MCF 10A (cell line): ENCODE results near the gene CDH3. TPM values are rescaled to one million over a fixed set of nuclear protein-coding genes. Genes with fewer than 3 reads are reported as not detected.
A peak's percentile ranks its signal among the peaks of the same experiment; 100 is the strongest.

Experiments used
- BruUV-seq: library from RNA; stranded (reverse); fragments of 400-500 nt; replicated peaks from 2 replicates; lab custom pipeline; 2021; lab: Mats Ljungman, UMichigan
- CTCF ChIA-PET: fragments of 300-600 bp; sonication (Branson Sonifier 250); formaldehyde crosslinking; extraction: SDS; loops from one replicate; lab custom pipeline; 2021; ENCODE audit warnings: antibody characterized with exemption, inconsistent platforms; lab: Yijun Ruan, JAX
- POLR2A ChIA-PET: fragments of 300-600, 350-650 bp; sonication (Branson Sonifier 250); formaldehyde crosslinking; extraction: SDS; loops from one replicate; lab custom pipeline; 2020; ENCODE audit warnings: antibody characterized with exemption, inconsistent platforms; lab: Yijun Ruan, JAX
- DNase-seq: peaks from one replicate; pipeline ENCODE4 v3.0.0-alpha.2; 2018; ENCODE audit not compliant: unreplicated experiment
- H3K27ac Mint-ChIP-seq: one replicate; pipeline ENCODE4 v1.8.0; 2022; ENCODE audit warnings: mild to moderate bottlenecking, low read depth, mixed read lengths; ENCODE audit not compliant: unreplicated experiment
- H3K27me3 Mint-ChIP-seq: one replicate; pipeline ENCODE4 v1.8.0; 2022; ENCODE audit warnings: mixed read lengths; ENCODE audit not compliant: insufficient read depth, unreplicated experiment
- H3K36me3 Mint-ChIP-seq: one replicate; pipeline ENCODE4 v1.8.0; 2022; ENCODE audit warnings: mild to moderate bottlenecking, moderate library complexity, mixed read lengths; ENCODE audit not compliant: insufficient read depth, unreplicated experiment
- H3K4me1 Mint-ChIP-seq: one replicate; pipeline ENCODE4 v1.8.0; 2022; ENCODE audit warnings: mixed read lengths; ENCODE audit not compliant: insufficient read depth, unreplicated experiment
- H3K4me3 Mint-ChIP-seq: one replicate; pipeline ENCODE4 v1.8.0; 2022; ENCODE audit warnings: mild to moderate bottlenecking, moderate library complexity, mixed read lengths; ENCODE audit not compliant: unreplicated experiment
- H3K9me3 Mint-ChIP-seq: one replicate; pipeline ENCODE4 v1.8.0; 2022; ENCODE audit warnings: mixed read lengths; ENCODE audit not compliant: unreplicated experiment
- CTCF ChIP-seq: fragments of 200-600 bp; IDR thresholded peaks from one replicate; pipeline ENCODE4 v1.8.0; 2022; ENCODE audit warnings: antibody characterized with exemption, mild to moderate bottlenecking; ENCODE audit not compliant: unreplicated experiment
- intact Hi-C: fragments of 100-400 bp; cut with micrococcal nuclease; formaldehyde crosslinking; loops from 2 replicates; pipeline ENCODE4 v1.14.1; 2022
- total RNA-seq: library from RNA; stranded (reverse); gene quantifications from 2 replicates; pipeline ENCODE4 v1.2.3, GENCODE V29; 2022

CDH3 gene
- total RNA-seq, 1 experiment from 2014 or later, result 107 TPM

DNA sequence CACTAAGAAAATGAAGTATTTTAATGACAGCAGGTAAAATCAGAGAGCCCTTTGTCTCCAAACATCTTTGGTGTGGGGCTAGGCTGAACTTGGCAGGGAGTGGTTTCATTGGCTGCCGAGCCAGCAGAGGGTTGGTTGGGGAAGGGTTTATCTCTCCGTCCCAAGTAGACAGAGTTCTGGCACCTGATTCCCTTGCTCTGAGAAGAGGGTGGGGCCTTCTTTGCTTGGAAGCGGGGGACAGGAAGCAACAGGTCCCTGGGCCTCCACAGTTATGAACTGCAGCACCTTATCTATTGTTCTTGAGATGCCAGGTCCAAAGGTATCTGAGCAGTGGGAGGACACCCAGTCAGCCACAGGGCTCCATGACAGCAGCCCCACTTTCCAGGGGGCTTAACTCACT lies 79.7 kb downstream of the CDH3 start:
- no peaks in the 10 kb centered on the region for H3K4me1 Mint-ChIP-seq
- DNase-seq, result no peak
- H3K27ac Mint-ChIP-seq, result no peak overlapping the region
- CTCF ChIA-PET, result no interaction called here
- H3K4me3 Mint-ChIP-seq, result no peak overlapping the region
- POLR2A ChIA-PET, result no interaction called here
- H3K36me3 Mint-ChIP-seq, result no peaks in the 10 kb centered on the region
- intact Hi-C loops, result no loop called here
- BruUV-seq, result no TSS peak
- no peaks in the 10 kb centered on the region for H3K27me3 Mint-ChIP-seq
- no peak for TF ChIP-seq CTCF
- no peaks in the 10 kb centered on the region for H3K9me3 Mint-ChIP-seq

- H3K27me3 Mint-ChIP-seq, result no peaks in the 10 kb centered on the region
- no peaks in the 10 kb centered on the region for H3K36me3 Mint-ChIP-seq
- no TSS peak for BruUV-seq
- no peak overlapping the region for H3K4me3 Mint-ChIP-seq
- no peak for TF ChIP-seq CTCF
- ChIA-PET CTCF (interaction anchor here (1.0 to 1.7 kb wide), 2 partner anchors 24 to 200 kb away, joined by 3 to 7 read pairs; no protein-coding TSS in a partner anchor), POLR2A (no interaction called here)
- DNase-seq, result no peak
- intact Hi-C loops, result no loop called here
- H3K4me1 Mint-ChIP-seq, result peaks cover 10% of the 10 kb centered on the region
- no peaks in the 10 kb centered on the region for H3K9me3 Mint-ChIP-seq
- no peak overlapping the region for H3K27ac Mint-ChIP-seq
Measured at GRCh38 chr16:68728523-68728922, 83.4 kb downstream of the CDH3 start.

- ChIA-PET POLR2A (no interaction called here), CTCF (no interaction called here)
- no peaks in the 10 kb centered on the region for H3K9me3 Mint-ChIP-seq
- intact Hi-C loops, result no loop called here
- no peaks in the 10 kb centered on the region for H3K27me3 Mint-ChIP-seq
- no peak overlapping the region for H3K27ac Mint-ChIP-seq
- H3K36me3 Mint-ChIP-seq, result no peaks in the 10 kb centered on the region
- no TSS peak for BruUV-seq
- DNase-seq, result no peak
- no peak overlapping the region for H3K4me3 Mint-ChIP-seq
- peaks cover 10% of the 10 kb centered on the region for H3K4me1 Mint-ChIP-seq
- no peak for TF ChIP-seq CTCF
Measured at GRCh38 chr16:68731637-68732036, 86.5 kb downstream of the CDH3 start.

DNA sequence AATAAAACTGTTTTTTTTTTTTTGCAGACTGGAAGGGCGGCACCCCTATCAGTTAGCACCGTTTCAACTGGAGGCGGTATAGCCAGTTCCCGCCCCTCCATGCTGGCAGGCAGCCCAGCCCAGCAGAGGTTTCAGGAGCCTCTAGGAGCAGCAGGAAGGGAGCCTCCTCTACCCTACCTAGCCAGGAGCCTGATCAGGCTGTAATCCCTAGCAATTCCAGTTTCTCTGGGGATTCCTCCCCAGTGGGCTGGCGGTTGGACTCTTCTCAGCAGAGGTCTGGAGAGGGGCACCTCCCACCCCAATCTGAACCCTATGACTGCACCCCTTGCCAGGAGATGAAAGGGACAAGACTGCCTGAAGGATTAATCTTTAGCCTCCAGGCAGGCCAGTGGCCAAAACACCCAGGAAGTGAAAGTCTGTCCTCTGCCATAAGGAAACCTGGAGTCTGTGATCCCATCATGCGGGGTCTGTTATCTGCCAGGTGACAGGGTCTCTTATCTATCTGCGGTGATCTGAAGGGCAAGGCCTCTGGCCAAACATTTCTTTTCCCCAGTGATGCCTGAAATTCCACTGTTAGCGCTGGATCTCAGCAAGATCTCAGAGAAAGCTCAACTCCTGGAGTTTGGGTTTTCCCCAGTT lies 87.1 kb downstream of the CDH3 start:
- Mint-ChIP-seq H3K36me3 (no peaks in the 10 kb centered on the region), H3K4me1 (peaks cover 10% of the 10 kb centered on the region), H3K27ac (no peak overlapping the region), H3K9me3 (no peaks in the 10 kb centered on the region), H3K4me3 (no peak overlapping the region), H3K27me3 (no peaks in the 10 kb centered on the region)
- peak; percentile 77 for DNase-seq
- no TSS peak for BruUV-seq
- CTCF ChIA-PET, result no interaction called here
- intact Hi-C loops, result no loop called here
- no peak for TF ChIP-seq CTCF
- POLR2A ChIA-PET, result no interaction called here
